GM11168 (cell line): ENCODE measurements around the gene NRAP.

Experiments used
- in situ Hi-C: fragments of 300-500 bp; cut with MboI; formaldehyde crosslinking; loops from one replicate; pipeline ENCODE4 v1.12.0; 2022; ENCODE audit warnings: low sequenced_read_pairs; ENCODE audit not compliant: unreplicated experiment

The NRAP gene

DNA sequence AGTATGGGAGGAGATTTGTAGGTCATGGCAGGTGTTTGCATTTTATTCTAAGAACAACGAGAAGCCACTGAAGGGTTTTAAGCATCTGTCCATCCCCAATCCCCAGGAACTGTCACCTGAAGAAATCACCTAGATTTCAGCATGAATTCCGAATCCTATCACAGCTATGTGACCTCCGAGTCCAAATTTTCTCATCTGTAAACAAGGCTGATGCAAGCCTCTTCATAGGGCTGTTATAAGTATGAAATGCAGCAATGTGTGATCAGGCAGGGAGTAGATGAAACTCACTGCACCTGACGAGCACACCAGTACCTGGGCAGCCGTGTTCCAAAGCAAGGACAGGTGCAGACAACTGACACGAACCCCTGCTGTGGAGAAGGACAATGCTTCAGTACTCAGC, 97.0 kb downstream of the NRAP start:
- in situ Hi-C loops = no loop called here

DNA sequence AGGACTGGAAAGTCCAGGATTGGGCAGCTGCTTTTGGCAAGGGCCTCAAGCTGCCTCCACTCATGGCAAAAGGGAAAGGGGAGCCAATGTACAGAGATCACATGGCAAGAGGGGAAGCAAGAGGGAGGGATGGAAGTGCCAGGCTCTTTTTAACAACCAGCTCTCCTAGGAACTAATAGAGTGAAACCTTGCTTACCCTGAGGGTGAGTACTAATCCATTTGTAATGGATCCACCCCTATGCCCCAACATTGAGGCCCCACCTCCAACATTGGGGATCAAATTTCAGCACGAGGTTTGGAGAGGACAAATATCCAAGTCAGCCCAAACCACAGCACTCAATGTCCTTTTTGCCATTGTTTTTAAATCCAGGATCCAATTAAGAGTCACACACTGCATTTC, 98.5 kb downstream of the NRAP start:
- in situ Hi-C loops = no loop called here

DNA sequence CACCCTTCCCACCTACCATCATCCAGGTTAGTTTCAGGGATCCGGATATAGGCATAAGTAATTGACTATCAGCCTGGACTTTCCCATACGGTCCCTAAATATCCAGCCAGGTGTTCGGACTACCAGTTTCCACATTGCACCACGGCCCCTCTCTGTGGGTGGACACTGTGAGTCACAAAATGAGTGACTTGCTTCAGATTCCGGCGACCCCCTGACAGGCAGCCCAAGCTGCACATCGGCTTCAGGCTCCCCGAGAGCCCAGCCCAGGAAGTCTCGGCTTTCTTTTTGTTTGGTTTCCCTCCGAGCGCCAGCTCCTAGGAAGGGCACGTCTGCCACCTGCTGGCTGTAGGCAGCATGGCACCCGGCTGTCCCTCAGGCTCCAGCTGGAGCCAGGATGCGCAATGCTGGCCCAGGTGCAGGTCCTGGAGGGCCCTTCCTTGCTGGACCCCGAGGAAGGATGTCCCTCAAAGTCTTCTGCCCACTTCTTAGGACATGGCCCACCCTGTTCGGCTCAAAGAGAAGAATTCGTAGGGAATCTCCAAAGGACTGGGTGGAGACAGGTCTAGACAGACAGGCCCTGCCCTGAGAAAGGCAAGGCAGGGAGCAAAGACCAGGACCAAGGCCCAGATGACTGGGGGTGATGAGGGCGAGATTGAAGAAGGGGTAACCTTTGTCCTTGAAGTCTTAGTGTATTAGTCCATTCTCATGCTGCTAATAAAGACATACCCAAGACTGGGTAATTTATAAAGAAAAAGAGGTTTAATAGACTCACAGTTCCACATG, 100.3 kb downstream of the NRAP start:
- in situ Hi-C loops = no loop called here

DNA sequence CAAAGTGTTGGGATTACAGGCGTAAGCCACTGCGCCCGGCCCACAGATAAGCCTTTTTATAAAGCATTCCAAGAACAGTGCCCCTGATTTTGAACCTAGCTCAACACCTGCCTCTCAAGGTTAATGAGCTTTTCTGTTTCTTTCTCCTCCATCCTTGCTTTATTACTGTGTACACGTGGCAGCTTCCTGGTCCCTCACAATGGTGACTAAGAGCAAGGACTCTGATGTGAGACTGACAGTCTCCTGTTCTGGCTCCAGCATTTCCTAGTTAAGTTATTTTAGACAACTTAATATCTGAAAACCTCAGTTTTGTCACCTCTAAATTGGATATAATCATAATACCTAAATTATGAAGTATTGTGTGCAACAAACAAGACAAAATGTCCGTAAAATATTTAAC, 101.1 kb downstream of the NRAP start:
- in situ Hi-C loops = no loop called here

DNA sequence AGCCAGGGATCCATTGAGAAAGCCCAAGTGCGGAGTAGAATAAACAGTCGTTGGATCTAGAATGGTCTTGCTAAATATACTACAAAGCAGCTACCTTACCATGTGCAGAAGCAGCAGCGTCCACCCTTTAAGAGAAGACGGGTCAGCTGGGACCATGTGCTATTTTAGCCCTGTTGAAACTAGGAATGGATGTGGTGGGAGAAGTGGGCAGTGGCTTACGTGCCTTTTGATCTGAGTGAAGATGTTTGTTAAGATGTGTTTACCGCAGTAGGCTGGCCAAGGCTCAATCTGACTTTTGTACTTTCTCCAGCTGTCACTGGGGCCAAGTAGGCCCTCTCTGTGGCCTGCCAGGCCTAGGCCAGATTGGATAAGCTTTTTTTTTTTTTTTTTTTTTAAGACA, 101.8 kb downstream of the NRAP start:
- in situ Hi-C loops = no loop called here

DNA sequence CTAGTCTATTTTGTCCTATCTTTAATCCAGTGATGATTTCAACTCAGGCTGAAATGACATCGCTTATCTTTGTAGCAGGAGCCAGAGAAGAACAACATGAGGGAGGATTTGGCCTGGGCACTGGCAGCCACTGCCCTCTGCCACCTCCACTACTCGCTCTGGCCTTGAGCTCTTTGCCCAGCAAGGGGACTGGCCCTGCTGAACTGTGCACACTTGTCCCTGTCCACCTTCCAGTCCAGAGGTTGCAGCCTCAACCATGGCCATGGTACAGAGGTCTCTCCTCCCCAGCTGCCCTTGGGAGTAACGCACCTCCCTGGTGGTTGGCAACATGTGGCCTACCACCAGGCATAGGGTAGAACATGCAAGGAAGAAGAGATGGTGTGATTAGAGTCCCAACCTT, 102.6 kb downstream of the NRAP start:
- in situ Hi-C loops = no loop called here

DNA sequence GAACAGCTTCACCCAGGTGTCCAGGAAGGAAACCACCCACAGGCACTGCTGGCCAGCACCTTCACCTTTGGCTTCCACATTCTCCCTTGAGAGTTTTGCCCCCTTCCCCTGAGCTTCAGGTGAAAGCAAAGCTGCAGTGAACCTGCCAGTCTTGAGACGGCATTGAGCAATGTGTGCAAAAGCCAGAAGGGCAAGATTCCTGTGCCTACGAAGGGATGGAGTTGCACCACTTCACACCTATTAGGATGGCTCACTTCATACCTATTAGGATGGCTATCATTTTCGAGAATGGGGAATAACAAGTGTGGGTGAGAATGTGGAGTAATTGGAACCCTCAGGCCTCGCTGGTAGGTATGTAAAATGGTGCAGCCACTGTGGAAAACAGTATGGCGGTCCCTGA, 103.8 kb downstream of the NRAP start:
- in situ Hi-C loops = no loop called here

DNA sequence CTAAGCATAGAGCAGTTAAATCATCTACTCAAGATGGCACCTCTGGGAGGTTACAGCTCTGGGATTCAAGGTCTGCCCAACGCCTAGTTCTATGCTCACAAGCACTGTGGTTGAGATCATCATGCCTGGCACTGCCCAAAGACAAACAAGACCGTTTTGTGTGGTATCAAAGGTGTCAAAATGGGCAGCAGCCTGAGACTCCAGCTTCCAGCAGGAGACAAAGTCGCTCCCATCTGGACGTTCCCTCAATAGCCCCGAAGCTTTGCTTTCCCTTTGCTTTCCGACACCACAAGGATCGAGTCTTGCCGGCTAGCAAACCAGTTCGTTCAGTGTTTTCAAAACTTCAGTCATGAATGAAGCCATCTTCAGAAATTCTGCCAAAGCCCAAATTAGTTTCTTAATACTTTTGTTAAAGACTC, 105.9 kb downstream of the NRAP start:
- in situ Hi-C loops = no loop called here

DNA sequence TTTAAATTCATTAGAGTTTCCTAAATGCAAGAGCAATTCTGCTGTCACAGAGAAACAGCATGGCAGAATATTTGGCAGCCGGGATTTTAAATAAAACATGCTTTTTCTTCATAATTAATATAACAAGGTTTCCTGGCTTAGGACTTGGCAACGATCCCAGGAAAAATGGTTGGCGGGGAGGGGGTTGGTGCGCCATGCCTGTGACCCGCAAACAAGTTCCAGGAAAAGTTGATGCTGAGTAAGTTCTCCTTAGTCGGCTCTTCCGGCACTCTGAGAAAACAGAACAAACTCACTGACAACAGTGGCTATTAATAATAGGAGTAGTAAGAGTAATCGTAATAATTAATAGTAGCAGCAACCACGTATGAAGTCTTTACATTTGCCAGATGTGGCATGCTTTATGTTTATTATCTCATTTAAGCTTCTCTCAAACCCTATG, 106.4 kb downstream of the NRAP start:
- in situ Hi-C loops = no loop called here

DNA sequence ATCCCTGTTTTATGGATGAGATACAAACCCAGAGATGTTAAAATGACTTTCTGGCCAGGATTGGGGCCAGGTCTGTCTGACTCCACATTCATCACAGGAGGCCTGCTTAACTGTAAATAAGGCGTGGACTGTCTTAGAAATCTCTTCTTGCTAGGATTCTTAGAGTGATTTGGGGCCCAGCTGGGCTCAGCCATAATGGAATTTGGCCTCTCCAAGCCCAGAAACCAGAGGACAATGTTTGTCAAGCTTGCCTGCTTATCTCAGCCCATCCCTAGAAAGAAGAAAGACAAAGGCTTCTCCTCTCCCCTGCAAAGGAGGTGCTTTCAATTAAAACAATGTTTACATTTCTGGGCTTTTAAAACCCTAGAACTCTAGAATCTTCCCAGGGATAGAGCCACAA, 108.1 kb downstream of the NRAP start:
- in situ Hi-C loops = no loop called here

DNA sequence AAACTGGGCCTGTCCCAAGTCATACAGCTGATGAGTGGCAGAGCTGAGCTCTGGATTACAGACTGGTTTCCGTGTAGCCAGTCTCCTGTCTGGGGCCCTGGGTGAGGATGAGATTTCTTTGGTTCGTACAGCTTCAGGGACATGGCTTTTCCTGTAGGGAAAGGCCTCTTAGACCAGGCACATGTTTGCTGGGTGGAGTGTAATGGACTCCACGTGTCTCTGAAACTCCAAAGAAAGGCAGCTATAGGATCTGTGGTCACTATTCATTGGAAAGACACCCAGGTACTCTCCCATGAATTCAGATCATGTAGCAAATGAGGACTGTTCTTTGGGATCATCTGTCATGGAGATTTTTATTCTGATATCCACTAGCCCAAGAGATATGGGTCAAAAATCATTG, 108.6 kb downstream of the NRAP start:
- in situ Hi-C loops = no loop called here

DNA sequence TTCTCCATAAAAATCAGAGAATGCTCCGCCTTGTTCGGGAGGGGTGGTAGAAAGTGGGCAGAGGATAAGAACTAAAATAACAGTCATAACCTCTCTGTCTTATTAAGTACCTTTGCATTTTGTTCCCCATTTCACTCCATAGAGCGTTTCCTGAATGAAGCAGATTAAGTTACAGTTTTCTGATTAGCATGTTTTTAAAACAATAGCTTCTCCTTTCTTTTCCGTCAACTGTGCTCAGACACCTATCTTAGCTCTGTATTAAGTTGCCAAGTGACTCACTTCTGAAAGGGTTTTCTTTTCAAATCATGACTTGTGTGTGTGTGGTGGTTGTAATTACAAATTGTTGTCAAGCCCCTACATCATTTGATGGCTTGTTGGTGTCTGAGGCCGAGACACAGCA, 109.6 kb downstream of the NRAP start:
- in situ Hi-C loops = no loop called here

DNA sequence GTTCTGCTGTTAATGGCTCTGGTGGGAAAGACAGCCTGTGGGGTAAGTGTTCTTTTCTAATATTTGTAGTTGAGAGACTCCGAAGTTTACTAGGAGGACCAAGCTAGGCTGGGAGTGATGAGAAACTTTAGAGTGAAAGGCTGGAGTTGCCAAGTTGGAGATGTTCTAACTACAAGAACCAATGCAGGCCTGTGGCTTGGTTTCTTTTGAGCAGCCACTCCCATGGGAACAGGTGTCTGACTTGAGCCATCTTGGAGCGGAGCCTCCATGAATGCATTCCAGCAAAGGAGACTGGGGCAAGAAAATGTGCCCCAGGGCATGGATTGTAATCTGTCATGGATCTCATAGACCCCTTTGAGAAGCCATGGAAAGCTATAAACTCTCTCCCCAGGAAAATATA, 110.7 kb downstream of the NRAP start:
- in situ Hi-C loops = no loop called here

DNA sequence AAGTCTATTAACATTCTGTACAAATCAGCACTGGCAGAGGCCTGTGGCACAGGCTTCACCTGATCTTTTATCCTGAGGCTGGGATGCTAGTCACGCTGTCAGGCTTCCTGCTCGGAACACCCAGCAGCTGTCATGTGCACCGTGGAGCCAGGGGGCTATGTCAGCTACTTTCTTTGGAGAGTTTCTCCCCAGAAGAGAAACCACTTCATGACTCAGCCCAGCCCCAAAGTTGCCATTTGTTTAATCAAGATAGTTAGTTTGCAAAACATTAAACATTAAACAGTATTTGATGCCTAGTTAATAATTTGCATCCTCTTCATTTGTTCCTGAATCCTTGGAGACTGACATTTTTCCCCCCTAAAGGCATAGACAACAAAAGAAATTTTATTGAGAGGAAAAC, 111.1 kb downstream of the NRAP start, which contains the start of gene HABP2:
Gene HABP2, plus strand, starts transcription at position 353 of the 400 bp plus-strand sequence. CDS start 69 bp downstream, outside the sequence.
- in situ Hi-C loops = no loop called here

DNA sequence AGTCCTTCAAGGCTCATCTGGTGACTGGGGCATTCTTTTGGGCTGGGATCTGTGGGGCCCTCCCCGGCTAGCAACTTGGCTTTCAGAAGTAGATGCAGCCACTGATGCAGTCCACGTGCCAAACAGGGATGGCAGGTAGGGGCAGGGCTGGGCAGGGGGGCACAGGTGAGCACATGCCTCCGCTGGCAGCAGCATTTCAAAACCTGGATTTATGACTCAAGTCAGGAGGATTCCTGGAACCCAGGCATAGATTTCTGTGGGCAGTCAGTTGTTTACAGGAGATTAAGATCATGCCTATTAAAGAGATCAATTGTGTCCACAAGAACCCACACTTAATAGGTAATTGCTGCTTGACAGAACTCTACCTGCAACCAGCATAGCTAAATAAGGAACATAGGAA, 111.8 kb downstream of the NRAP start:
- in situ Hi-C loops = no loop called here

DNA sequence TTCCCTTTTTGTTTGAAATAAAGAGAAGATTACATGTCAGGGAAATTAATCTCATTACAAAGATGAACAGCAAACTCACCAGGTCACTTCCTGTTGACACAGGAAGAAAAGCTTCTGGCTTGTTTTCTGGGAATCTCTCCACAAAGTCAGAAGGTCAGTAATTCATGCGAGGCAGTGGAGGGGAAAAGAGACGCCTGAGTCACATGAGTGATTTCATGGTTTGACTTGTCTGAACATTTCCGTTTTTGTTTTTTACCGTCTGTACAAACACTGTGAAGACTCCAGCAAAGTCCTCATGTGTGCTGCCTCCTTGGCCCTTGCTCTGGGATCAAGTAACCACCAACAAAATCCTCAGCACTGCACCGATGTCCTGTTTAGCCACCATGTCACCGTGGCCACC, 113.5 kb downstream of the NRAP start:
- in situ Hi-C loops = no loop called here

DNA sequence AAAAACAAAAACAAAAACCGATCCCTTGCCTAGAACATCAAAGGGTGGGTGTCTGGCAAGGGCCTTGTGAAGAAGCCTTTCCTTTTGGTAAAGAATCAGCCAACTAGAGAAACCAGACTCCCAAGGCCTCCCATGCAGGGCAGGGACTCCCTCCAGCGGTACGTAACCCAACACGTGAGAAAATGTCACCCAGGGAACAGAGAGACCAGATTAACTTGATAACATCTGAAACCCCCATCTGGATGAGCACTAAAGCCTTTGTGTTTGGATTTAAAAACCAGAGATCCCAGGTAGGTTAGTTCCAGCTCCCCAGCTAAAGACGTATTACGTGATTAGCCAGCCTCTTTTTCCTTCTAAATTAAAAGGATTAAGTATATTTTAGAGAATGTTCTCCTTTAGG, 114.0 kb downstream of the NRAP start:
- in situ Hi-C loops = no loop called here

DNA sequence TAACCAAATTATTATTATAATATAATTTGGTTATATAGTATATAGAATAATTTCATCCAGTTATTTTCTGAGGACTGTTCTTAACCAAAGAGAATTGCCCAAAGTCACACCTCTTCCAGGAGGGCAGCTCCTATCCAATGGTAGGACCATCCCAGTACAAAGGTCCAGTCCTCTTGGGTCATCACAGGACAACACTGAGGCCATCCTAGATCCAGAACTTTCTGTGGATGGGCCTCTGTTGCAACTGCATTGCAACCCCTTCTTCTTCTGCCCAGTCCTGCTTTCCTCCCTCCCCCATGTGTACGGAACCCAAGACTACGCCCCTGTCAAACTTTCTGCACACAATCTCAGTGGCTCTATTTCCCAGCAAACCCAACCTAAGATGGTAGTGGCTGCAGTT, 116.4 kb downstream of the NRAP start:
- in situ Hi-C loops = no loop called here

DNA sequence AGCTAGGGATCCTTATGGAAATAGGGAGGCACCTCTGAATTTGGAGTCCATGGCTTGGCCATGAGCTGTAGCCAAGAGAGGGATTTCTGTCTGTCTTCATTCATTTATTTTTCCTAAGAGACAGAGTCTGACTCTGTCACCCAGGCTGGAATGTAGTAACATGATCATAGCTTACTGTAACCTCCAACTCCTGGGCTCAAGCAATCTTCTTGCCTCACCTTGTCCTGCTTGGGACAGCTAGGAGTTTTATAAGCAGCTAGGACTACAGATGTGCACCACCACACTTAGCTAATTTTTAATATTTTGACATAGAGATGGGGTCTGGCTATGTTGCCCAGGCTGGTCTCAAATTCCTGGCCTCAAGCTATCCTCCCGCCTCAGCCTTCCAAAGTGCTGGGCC, 119.4 kb downstream of the NRAP start:
- in situ Hi-C loops = no loop called here

DNA sequence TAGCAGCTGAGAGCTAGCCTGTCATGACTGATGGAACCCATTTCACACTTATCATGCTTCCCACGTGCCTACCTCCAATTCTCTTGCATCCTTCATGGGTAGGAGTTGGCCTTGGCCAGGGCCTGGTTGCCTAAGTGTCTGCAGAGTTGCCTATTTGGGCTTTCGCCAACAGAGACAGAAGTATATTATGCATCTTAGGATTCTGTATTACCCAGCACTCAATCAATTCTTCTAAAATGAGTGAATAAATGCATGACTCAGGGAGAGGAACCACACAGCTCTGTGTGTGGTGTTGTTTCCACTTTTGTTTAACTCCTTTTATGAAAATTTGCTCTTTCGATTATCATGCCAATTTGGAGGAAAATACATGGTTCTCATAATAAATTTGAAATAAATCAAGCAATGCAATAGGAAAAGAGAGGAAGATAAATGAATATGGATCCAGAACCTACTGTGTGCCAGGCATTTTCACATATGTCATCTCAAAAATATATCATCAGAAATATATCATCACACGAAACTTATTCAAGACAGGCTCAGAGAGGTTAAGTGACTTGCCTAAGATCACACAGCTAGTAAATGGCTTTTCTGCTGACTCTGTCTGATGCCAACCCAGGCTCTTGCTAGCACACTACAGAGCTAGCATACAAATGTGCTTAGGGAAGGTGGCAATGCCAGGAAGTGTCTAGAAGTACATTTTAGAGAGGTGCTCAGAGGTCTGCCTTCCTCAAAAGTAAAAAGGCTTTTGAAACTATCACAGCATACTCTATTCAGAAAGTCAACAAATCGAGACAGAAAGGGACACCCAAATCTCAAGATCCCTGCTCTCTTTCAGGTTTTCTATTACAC, 120.5 kb downstream of the NRAP start:
- in situ Hi-C loops = no loop called here

DNA sequence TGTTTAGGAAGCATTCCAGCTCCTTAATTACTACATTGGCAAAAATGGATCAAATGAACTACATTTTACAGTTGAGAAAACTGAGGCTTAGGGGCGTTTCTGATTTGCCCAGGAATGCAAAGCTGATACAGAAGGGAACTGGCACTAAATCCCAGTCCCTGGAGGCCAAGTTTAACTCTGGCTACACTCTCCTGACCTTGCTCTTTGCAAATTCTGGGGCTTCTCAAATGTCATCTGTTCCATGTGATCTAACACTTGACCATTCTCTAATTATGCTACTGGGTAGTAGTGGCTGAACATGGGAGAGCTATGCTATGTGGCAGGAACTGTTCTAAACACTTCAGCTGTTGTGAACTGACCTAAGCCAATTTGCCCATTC, 122.3 kb downstream of the NRAP start:
- in situ Hi-C loops = no loop called here
